OCI-LY7 (cell line): ENCODE data around the gene WASHC4. TPM values are rescaled to one million over a fixed set of nuclear protein-coding genes. Genes with fewer than 3 reads are reported as not detected.

Experiments
- BruUV-seq: library from RNA; stranded (reverse); fragments of 400-500 nt; replicated peaks from 2 replicates; lab custom pipeline; 2021; lab: Mats Ljungman, UMichigan
- CTCF ChIA-PET: fragments of 300-600 bp; sonication (Branson Sonifier 250); formaldehyde crosslinking; loops from one replicate; lab custom pipeline; 2022; ENCODE audit warnings: antibody characterized with exemption; ENCODE audit not compliant: unreplicated experiment; lab: Charles Lee
- POLR2A ChIA-PET: fragments of 300-600 bp; sonication (Branson Sonifier 250); formaldehyde crosslinking; loops from one replicate; lab custom pipeline; 2022; ENCODE audit warnings: antibody characterized with exemption; lab: Charles Lee
- DNase-seq: peaks from one replicate; pipeline ENCODE4 v3.0.0-alpha.2; 2015; ENCODE audit warnings: low spot score
- H2AFZ ChIP-seq: fragments of 200-600 bp; sonication (generic), shearing (Covaris generic); 2 replicates; pipeline ENCODE4 v1.6.1; 2014; ENCODE audit warnings: mild to moderate bottlenecking, antibody characterized with exemption, low read length, moderate library complexity
- H3K27ac ChIP-seq: fragments of 200-600 bp; sonication (generic); 2 replicates; pipeline ENCODE4 v1.5.1; 2014; ENCODE audit warnings: mixed run types, low read depth, mild to moderate bottlenecking, moderate library complexity, low read length, inconsistent platforms; ENCODE audit not compliant: poor library complexity, severe bottlenecking
- H3K36me3 ChIP-seq: fragments of 200-600 bp; sonication (generic); 2 replicates; pipeline ENCODE4 v1.6.1; 2014; ENCODE audit warnings: mild to moderate bottlenecking, antibody characterized with exemption, low read length, moderate library complexity, mixed read lengths; ENCODE audit not compliant: insufficient read depth
- H3K4me1 ChIP-seq: fragments of 200-600 bp; sonication (generic); 2 replicates; pipeline ENCODE4 v1.5.1; 2014; ENCODE audit warnings: mild to moderate bottlenecking, low read length; ENCODE audit not compliant: insufficient read depth, poor library complexity, severe bottlenecking
- H3K4me2 ChIP-seq: fragments of 200-600 bp; sonication (generic); 2 replicates; pipeline ENCODE4 v1.6.1; 2014; ENCODE audit warnings: mild to moderate bottlenecking, low read length
- H3K4me3 ChIP-seq: fragments of 200-600 bp; sonication (generic); 2 replicates; pipeline ENCODE4 v1.5.1; 2014; ENCODE audit warnings: mild to moderate bottlenecking, low read depth, low read length; ENCODE audit not compliant: poor library complexity, severe bottlenecking
- H3K79me2 ChIP-seq: fragments of 200-600 bp; sonication (generic); 2 replicates; pipeline ENCODE4 v1.6.1; 2016; ENCODE audit warnings: low read depth, mild to moderate bottlenecking, low read length, moderate library complexity, mixed read lengths; ENCODE audit not compliant: insufficient read depth
- H3K9me2 ChIP-seq: fragments of 200-600 bp; sonication (generic); 2 replicates; pipeline ENCODE4 v1.6.1; 2016; ENCODE audit warnings: mild to moderate bottlenecking, low read length, mixed read lengths; ENCODE audit not compliant: insufficient read depth
- H3K9me3 ChIP-seq: fragments of 200-600 bp; sonication (generic); 2 replicates; pipeline ENCODE4 v1.6.1; 2014; ENCODE audit warnings: mild to moderate bottlenecking, mixed run types, low read length, mixed read lengths
- H4K20me1 ChIP-seq: fragments of 200-600 bp; sonication (generic); 2 replicates; pipeline ENCODE4 v1.6.1; 2014; ENCODE audit warnings: mild to moderate bottlenecking, antibody characterized with exemption, low read length, moderate library complexity, mixed read lengths; ENCODE audit not compliant: insufficient read depth
- EZH2phosphoT487 ChIP-seq: fragments of 200-600 bp; sonication (generic); IDR thresholded peaks from 2 replicates; pipeline ENCODE4 v1.6.1; 2018; ENCODE audit warnings: low read depth, borderline replicate concordance, mild to moderate bottlenecking, mixed run types, antibody characterized with exemption, low read length, moderate library complexity, mixed read lengths
- intact Hi-C: fragments of 100-400 bp; cut with micrococcal nuclease; formaldehyde crosslinking; loops from one replicate; pipeline ENCODE4 v1.10.0; 2022; ENCODE audit not compliant: unreplicated experiment
- total RNA-seq, 2 experiments: library from RNA; depleted of rRNA in 1 of 2; stranded (reverse); fragments of >200 nt in 1 of 2; shearing (Covaris generic) in 1 of 2; gene quantifications; 2 replicates each; pipeline ENCODE4 v1.2.3, GENCODE V29; 2014 to 2022
- TF ChIP-seq, protein P1 (sequence below): fragments of 200-600 bp; sonication (generic); conservative IDR thresholded peaks from 2 replicates; pipeline ENCODE4 v1.5.1; 2014; ENCODE audit warnings: mild to moderate bottlenecking, antibody characterized with exemption, low read length, moderate library complexity, mixed read lengths

The WASHC4 gene
- total RNA-seq, 2 experiments from 2014 or later: 54.8 to 71.8 TPM

DNA sequence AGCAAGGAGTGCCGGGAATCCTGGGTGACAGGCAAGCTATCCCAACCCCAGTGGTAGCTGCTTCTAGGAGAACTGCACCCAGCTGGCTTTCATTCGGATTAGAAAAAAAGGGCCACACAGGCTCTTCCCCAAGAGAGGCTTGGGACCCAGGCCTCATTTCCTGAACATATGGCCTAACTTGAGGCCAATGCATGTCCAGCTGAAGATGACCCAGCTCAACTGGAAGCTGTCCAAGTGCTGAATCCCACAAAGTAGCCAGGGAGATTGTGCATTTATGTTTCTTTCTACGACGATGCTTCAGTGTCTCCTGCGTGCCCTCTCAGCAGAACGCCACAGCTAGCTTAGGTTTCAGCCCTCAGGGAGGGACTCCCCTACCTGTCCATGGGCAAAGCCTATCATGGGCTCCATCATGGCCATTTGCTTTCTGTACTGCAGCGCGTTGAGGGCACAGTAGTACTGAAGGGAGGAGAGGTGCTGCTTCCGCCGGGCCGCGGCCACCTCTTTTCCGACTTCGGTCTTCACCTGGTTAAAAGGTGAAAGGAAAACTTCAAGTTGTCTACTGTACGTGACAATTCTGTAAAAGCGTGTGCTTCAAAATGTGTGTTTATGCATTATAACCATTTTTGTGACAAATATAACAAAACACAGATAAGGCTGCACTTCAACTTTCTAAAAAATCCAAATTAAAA lies 99.3 kb downstream of the WASHC4 start:
- no peaks in the 10 kb centered on the region for H3K79me2 ChIP-seq
- peaks cover 4% of the 10 kb centered on the region for H3K36me3 ChIP-seq
- BruUV-seq: no TSS peak
- no peaks in the 10 kb centered on the region for H3K4me1 ChIP-seq
- POLR2A ChIA-PET: interaction anchor here (0.7 kb wide), 2 partner anchors 15 to 25 kb away, joined by 3 to 4 read pairs; no protein-coding TSS in a partner anchor
- H4K20me1 ChIP-seq: no peaks in the 10 kb centered on the region
- CTCF ChIA-PET: no interaction called here
- intact Hi-C loops: no loop called here
- no peak for TF ChIP-seq EZH2phosphoT487
- TF ChIP-seq, protein P1, sequence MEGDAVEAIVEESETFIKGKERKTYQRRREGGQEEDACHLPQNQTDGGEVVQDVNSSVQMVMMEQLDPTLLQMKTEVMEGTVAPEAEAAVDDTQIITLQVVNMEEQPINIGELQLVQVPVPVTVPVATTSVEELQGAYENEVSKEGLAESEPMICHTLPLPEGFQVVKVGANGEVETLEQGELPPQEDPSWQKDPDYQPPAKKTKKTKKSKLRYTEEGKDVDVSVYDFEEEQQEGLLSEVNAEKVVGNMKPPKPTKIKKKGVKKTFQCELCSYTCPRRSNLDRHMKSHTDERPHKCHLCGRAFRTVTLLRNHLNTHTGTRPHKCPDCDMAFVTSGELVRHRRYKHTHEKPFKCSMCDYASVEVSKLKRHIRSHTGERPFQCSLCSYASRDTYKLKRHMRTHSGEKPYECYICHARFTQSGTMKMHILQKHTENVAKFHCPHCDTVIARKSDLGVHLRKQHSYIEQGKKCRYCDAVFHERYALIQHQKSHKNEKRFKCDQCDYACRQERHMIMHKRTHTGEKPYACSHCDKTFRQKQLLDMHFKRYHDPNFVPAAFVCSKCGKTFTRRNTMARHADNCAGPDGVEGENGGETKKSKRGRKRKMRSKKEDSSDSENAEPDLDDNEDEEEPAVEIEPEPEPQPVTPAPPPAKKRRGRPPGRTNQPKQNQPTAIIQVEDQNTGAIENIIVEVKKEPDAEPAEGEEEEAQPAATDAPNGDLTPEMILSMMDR: no peak
- no peak overlapping the region for H3K4me2 ChIP-seq
- H3K4me3 ChIP-seq: no peak overlapping the region
- no peaks in the 10 kb centered on the region for H3K9me2 ChIP-seq
- H3K9me3 ChIP-seq: no peaks in the 10 kb centered on the region
- no peak overlapping the region for H2AFZ ChIP-seq
- DNase-seq: no peak
- H3K27ac ChIP-seq: no peak overlapping the region

DNA sequence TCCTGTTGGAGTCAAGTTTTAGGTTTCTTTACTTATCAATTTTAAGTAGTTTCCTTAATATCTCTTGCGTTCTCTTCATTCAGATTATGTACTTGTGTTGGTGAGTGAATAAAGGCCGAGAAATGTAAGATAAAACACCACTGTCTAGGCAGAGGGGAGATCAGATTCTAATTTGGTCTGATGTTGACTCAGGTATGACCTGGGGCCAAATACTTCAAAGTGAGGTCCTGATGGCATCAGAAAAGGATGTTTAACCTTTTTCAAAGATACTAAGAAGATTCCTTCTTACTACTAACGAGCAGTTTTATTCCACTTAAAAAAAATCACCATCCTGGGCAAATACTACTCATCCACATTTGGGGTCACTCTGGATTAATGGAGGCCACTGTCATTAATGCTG lies 101.6 kb downstream of the WASHC4 start:
- no peaks in the 10 kb centered on the region for H3K9me2 ChIP-seq
- ChIA-PET CTCF (no interaction called here), POLR2A (no interaction called here)
- H3K4me2 ChIP-seq: no peak overlapping the region
- BruUV-seq: no TSS peak
- no peaks in the 10 kb centered on the region; the same call in 1 of the 2 replicates for H3K36me3 ChIP-seq
- TF ChIP-seq, protein P1: no peak
- TF ChIP-seq EZH2phosphoT487: no peak
- DNase-seq: no peak
- no peaks in the 10 kb centered on the region for H3K4me1 ChIP-seq
- no peaks in the 10 kb centered on the region for H3K9me3 ChIP-seq
- intact Hi-C loops: no loop called here
- H3K27ac ChIP-seq: no peak overlapping the region
- no peak overlapping the region for H2AFZ ChIP-seq
- H4K20me1 ChIP-seq: no peaks in the 10 kb centered on the region
- H3K79me2 ChIP-seq: no peaks in the 10 kb centered on the region
- H3K4me3 ChIP-seq: no peak overlapping the region

DNA sequence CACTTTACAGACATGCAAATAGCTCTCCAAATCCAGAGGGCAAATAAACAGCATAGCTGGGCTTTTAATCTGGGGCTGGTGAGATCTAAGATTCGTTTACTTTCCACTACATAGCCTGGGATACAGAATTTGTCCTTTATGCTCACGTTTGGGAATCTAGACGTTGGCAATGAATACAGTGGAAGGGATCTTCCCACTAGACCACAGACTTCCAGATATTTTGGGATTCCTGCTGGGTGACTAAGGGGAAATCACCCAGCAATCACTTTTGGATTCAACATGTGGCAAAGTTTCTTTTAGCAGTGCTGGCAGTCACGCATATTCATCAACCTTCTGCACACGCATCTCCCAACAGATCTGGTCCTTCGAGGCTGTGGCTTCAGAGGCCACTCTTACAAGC lies 104.9 kb downstream of the WASHC4 start:
- H4K20me1 ChIP-seq: no peaks in the 10 kb centered on the region
- no peaks in the 10 kb centered on the region for H3K9me3 ChIP-seq
- ChIA-PET POLR2A (interaction anchor here (1.1 to 1.4 kb wide), 3 partner anchors 9 to 28 kb away, joined by 3 to 4 read pairs (median 3); partner anchors contain the start of gene APPL2), CTCF (no interaction called here)
- H3K4me1 ChIP-seq: no peaks in the 10 kb centered on the region
- BruUV-seq: no TSS peak
- no peak overlapping the region for H3K4me3 ChIP-seq
- H2AFZ ChIP-seq: no peak overlapping the region
- H3K27ac ChIP-seq: no peak overlapping the region
- intact Hi-C loops: no loop called here
- TF ChIP-seq, protein P1: no peak
- TF ChIP-seq EZH2phosphoT487: no peak
- no peaks in the 10 kb centered on the region for H3K9me2 ChIP-seq
- H3K36me3 ChIP-seq: peaks cover 24% of the 10 kb centered on the region
- no peak overlapping the region for H3K4me2 ChIP-seq
- H3K79me2 ChIP-seq: no peaks in the 10 kb centered on the region
- no peak for DNase-seq
